ENCODE data around the gene ZDHHC19.
"Not testable (repeated sequence)": the region's sequence is repeated elsewhere in the genome, so short reads cannot be mapped to it uniquely, and the experiment has no call there.

ZDHHC19 gene

GRCh38 chr3:196175116-196175625 is 36.0 kb downstream of the ZDHHC19 start:
- no peak for DNase-seq

DNA sequence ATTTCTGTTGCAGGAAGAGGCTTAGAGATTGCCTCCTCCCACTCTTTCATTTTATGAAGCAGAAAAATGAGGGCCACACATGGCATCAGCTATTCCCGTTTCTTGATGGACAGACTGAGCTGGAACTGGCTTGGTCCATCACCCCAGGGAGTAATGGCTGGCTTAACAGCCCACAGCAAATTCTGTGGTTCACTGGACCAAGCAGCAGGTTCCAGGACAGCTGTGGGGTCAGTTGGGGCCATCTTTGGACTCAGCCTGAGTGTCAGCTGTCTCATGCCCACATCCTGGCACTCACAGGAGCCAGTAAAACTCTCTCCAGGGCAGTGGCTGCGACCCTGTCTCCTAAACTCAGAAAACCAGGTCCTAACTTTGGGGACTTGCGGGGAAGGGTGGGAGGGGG is 36.5 kb downstream of the ZDHHC19 start:
- DNase-seq: no peak

GRCh38 chr3:196170296-196170695 is 40.9 kb downstream of the ZDHHC19 start:
- not testable (repeated sequence) for DNase-seq

DNA sequence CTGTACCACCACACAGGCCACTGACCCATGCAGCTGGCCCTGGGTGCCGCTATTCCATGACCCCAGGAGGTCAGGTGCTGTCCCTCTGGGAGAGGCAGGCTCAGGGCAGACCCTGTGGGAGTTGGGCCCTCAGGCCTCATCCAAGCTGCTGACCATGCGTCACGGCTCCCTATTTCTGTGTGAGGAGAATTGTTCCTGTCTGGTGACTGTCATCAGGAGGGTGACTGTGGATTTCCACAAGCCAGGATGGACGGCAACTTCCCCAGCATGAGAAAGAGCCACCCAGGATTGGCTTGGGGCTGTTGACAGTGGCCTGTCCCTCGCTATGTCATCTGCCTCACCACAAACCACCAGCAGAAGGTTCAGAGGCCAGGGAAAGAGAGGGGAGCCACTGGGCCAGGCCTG is 41.4 kb downstream of the ZDHHC19 start:
- no peak for DNase-seq

GRCh38 chr3:196168808-196169391 is 42.3 kb downstream of the ZDHHC19 start:
- DNase-seq: no peak

- no peak for DNase-seq
These were observed 44.5 kb downstream of the ZDHHC19 start for GRCh38 chr3:196166741-196167140.

DNA sequence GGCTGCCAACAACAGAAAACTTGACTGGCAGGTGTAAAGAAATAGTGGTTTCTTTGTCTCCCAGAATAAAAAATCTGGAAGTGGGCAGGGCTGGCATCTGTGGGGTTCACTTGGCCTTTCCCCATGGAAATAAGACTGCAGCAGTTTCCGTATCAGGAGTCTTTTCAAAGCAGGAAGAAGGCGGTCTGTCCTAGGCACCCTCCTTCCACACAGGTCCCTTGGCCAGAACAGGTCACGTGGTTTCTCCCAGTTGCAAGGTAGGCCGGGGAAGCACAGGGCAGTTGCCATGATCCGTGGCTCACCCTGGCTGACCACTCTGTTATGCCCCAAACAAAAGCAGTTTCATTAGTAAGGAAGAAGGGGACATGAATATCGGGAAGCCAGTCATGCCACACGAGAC is 45.4 kb downstream of the ZDHHC19 start:
- no peak for DNase-seq

DNA sequence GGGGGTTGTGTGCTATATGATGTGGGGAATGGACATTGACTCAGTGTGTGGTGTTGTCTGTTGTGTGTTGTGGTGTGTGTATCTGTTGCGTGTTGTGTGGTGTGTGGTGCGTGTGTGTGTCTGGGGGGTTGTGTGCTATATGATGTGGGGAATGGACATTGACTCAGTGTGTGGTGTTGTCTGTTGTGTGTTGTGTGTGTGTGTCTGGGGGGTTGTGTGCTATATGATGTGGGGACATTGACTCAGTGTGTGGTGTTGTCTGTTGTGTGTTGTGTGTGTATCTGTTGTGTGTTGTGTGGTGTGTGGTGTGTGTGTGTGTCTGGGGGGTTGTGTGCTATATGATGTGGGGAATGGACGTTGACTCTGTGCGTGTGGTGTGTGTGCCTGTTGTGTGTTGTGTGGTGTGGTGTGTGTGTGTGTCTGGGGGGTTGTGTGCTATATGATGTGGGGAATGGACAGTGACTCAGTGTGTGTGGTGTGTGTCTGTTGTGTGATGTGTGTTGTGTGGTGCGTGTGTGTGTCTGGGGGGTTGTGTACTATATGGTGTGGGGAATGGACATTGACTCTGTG is 46.1 kb downstream of the ZDHHC19 start:
- DNase-seq: not testable (repeated sequence)

- no peak for DNase-seq
These were observed 46.6 kb downstream of the ZDHHC19 start for GRCh38 chr3:196164576-196164975.

DNA sequence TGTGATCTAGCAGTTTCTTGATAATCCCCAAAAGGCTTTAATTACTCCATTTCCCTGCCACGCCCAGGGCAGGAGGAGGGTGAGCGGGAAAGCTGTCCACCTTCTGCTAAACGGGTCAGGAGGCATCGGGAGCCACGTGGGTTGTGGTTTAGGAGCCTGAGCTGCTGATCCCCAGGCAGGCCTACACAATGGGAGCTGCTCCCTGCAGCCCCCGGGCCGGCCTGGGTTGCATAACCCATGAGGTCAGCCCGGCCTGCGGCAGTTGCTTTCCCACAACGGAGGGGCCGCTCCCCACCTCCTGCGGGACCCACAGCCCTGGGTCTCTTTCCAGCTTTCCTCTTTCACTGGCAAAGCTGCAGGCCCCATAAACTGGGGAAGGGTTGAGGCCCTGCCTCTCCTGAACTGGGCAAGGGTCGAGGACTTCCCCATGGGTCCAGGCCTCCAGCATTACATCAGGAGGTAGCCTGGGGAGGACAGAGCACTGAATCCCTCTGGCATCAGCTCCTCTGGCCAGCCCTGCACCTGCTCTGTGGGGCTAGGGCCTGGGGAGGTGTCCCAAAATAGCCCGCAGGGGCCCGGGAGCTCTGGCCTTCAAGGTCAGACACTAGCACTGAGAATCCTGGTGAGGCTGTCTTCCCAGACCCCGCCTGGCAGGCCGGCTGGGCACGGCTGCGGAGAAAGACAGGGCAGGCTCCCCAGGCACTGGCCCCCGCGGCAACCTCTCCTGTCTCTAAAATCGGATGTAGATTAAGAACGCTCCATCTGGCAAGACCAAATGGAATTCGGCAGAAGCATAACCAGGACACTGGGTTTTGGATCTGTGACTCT is 47.3 kb downstream of the ZDHHC19 start:
- no peak for DNase-seq

GRCh38 chr3:196163212-196163611 is 48.0 kb downstream of the ZDHHC19 start:
- no peak for DNase-seq

DNA sequence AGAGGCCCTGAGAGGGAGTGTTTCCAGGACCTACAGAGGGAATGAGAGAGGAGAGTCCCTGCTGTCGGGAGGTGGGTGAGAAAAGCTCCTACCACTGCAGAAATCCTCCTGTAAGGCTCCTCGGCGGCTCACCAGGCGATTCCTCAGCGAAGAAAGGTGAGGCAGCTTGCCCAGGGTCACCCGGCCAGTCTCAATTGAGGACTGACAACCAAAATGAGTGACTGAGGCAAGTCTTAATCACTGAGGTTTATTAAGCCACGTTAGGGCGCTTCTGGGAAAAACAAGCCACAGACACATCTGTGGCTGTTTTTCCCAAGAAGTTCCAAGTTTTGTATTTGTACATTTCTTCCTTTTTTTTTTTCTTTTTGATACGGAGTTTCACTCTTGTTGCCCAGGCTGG is 48.5 kb downstream of the ZDHHC19 start:
- DNase-seq: no peak

DNA sequence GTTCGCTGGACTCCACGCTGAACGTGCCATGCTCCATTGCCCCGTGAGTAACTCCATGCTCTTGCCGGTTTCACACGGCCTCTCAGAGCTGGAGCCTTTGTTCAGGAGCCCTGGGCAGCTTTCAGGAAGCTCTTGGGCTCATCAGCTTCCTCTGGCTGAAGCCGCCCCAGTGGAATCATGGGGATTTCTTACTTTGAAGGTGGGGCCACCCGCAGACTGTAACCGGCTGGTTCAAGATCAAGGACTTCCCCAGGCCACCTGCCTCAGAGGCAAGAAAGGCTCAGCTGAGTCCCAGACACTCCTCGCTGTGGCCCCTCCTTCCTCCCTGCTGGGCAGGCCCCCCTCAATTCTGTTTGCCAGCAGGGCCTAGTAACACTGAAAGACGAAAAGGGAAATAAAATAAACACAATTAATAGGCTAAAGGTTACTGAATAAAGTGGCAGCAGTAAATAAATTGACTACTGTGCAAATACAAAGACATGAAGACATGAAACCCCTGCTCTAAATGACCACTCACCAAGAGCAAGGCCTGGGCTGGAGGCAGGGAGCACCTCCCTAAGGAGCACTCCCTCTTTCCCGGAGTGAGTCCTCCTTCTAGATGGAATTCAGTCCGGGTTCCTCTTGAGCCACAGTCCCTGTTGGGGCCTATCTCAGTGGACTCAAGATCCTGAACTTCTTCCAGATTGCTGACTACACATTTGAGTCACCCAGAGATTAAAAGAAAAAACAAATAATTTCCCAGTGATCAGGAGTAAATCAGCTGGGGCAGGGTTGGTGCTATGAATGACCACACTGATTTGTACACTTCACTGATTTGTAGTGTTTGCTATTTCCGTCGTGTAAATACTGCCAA is 51.0 kb downstream of the ZDHHC19 start:
- no peak for DNase-seq

DNA sequence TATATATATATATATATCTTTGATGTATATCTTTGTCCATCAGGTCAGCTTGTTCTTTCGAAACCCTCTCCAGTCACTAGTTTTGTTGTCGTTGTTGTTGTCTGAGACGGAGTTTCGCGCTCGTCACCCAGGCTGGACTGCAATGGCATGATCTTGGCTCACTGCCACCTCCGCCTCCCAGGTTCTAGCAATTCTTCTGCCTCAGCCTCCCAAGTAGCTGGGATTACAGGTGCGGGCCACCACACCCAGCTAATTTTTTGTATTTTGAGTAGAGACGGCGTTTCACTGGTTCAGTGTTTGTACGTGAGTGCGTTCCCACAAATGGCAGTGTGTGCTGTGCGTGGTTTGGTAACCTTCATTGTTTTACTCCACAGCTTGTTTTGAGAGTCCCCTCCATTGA is 51.7 kb downstream of the ZDHHC19 start:
- no peak for DNase-seq

DNA sequence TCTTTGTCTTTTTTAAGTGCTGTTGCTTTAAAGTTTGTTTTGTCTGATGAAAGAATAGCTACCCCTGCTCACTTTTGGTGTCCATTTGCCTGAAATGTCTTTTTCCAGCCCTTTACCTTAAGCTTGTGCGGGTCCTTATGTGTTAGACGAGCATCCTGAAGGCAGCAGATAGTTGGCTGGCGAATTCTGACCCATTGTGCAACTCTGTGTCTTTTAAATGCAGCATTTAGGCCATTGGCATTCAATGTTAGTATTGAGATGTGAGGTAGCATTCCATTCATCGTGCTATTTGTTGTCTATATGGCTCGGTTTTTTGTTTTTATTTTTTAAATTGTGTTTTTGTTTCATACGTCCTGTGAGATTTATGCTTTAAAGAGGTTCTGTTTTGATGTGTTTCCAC is 55.0 kb downstream of the ZDHHC19 start:
- DNase-seq: no peak

- DNase-seq: no peak
These were observed 60.7 kb downstream of the ZDHHC19 start for GRCh38 chr3:196150481-196150880.

- DNase-seq: no peak
These were observed 61.3 kb downstream of the ZDHHC19 start for GRCh38 chr3:196149831-196150301.

- DNase-seq: no peak
These were observed 61.8 kb downstream of the ZDHHC19 start for GRCh38 chr3:196149375-196149774.

Data from activated T-cell treated with anti-CD3 and anti-CD28 coated beads, Interleukin-2, amount 50 U/mL, for 1 hour (primary cell).